HepG2 (cell line): Measurements from ENCODE around the gene NDUFB8. TPM values are rescaled to one million over a fixed set of nuclear protein-coding genes. Genes with fewer than 3 reads are reported as not detected.

Source experiments
- ATAC-seq: fragments of 200-7000 bp; cut with Tn5 transposase; 3 replicates; pipeline ENCODE4 v1.9.1; 2020; ENCODE audit warnings: mild to moderate bottlenecking, moderate library complexity
- BruUV-seq: library from RNA; stranded (reverse); fragments of 400-500 nt; replicated peaks from 2 replicates; lab custom pipeline; 2021; lab: Mats Ljungman, UMichigan
- CTCF ChIA-PET: fragments of 300-600 bp; formaldehyde crosslinking; extraction: SDS; loops from one replicate; lab custom pipeline; 2021; ENCODE audit warnings: low total read pairs, inconsistent platforms, low intra/inter-chr PET ratio; lab: Yijun Ruan, JAX
- POLR2A ChIA-PET: fragments of 350-600 bp; sonication (Branson Sonifier 250); formaldehyde crosslinking; loops from one replicate; lab custom pipeline; 2020; ENCODE audit warnings: antibody characterized with exemption, inconsistent platforms; lab: Yijun Ruan, JAX
- DNase-seq: peaks from one replicate; pipeline ENCODE4 v3.0.0-alpha.2; 2015; ENCODE audit warnings: low spot score
- FAIRE-seq: peaks from 3 replicates; lab custom pipeline; 2011; peaks lifted over from hg19 to GRCh38; lab: Jason Lieb, UNC
- H2AFZ ChIP-seq: one replicate; pipeline ENCODE4 v1.6.1; 2011; ENCODE audit warnings: low read length, inconsistent platforms
- H3K27ac ChIP-seq: fragments of 300-600 bp; 3 replicates; pipeline ENCODE4 v1.8.0; 2011; ENCODE audit warnings: mixed run types, mild to moderate bottlenecking, mixed read lengths, low read length, inconsistent platforms; ENCODE audit not compliant: insufficient read depth; ENCODE audit errors: extremely low read length
- H3K27me3 ChIP-seq, 2 experiments: fragments of 200-600 bp in 1 of 2; 2 replicates in 1 of 2; 3 replicates in 1 of 2; pipeline versions ENCODE4 v1.6.0 to v1.8.0; 2011; ENCODE audit warnings: low read length in 2 of 2, mild to moderate bottlenecking in 2 of 2, moderate library complexity in 2 of 2, inconsistent platforms in 1 of 2; ENCODE audit not compliant: insufficient read depth in 2 of 2, control insufficient read depth in 1 of 2
- H3K36me3 ChIP-seq, 2 experiments: fragments of 200-600 bp in 1 of 2; replicated peaks in 1 of 2; 2 replicates in 1 of 2; 3 replicates in 1 of 2; pipeline versions ENCODE4 v1.5.1 to v1.8.0; 2011; ENCODE audit warnings: low read length in 2 of 2, inconsistent platforms in 1 of 2; ENCODE audit not compliant: insufficient read depth in 2 of 2, control insufficient read depth in 1 of 2
- H3K4me1 ChIP-seq: 2 replicates; pipeline ENCODE4 v1.5.1; 2012; ENCODE audit warnings: low read length, inconsistent platforms; ENCODE audit not compliant: insufficient read depth
- H3K4me2 ChIP-seq: 2 replicates; pipeline ENCODE4 v1.6.0; 2011; ENCODE audit warnings: low read depth, low read length, inconsistent platforms
- H3K4me3 ChIP-seq, 3 experiments: fragments of 200-600 bp in 1 of 3; sonication (generic), shearing (Covaris generic) in 1 of 3; replicated peaks in 1 of 3; 2 replicates each; pipeline ENCODE4 v1.5.1; 2011 to 2016; ENCODE audit warnings: low read length in 3 of 3, inconsistent platforms in 2 of 3, low read depth in 2 of 3, mild to moderate bottlenecking in 2 of 3, control low read depth in 1 of 3, mixed read lengths in 1 of 3; ENCODE audit not compliant: insufficient read depth in 1 of 3
- H3K79me2 ChIP-seq: one replicate; pipeline ENCODE4 v1.6.1; 2011; ENCODE audit warnings: low read length, inconsistent platforms; ENCODE audit not compliant: insufficient read depth
- H3K9ac ChIP-seq: 2 replicates; pipeline ENCODE4 v1.6.0; 2011; ENCODE audit warnings: mild to moderate bottlenecking, low read depth, low read length, inconsistent platforms; ENCODE audit not compliant: insufficient read depth
- H3K9me3 ChIP-seq: 2 replicates; pipeline ENCODE4 v1.5.1; 2012; ENCODE audit warnings: mild to moderate bottlenecking, low read length
- H4K20me1 ChIP-seq: 2 replicates; pipeline ENCODE4 v1.6.0; 2011; ENCODE audit warnings: inconsistent platforms, mild to moderate bottlenecking, low read length, moderate library complexity; ENCODE audit not compliant: insufficient read depth
- CBX5 ChIP-seq: sonication (generic); formaldehyde crosslinking; IDR thresholded peaks from 2 replicates; pipeline ENCODE4 v1.4.0; 2020; ENCODE audit warnings: missing genetic modification reagents, borderline replicate concordance
- GABPB1 ChIP-seq: IDR thresholded peaks from 2 replicates; pipeline ENCODE4 v1.6.1; 2016; ENCODE audit warnings: mild to moderate bottlenecking, missing genetic modification reagents, moderate library complexity, missing compliant biosample characterization
- HDAC2 ChIP-seq: sonication (generic); formaldehyde crosslinking; IDR thresholded peaks from 2 replicates; pipeline ENCODE4 v1.4.0; 2020; ENCODE audit warnings: missing genetic modification reagents
- MIXL1 ChIP-seq: IDR thresholded peaks from 2 replicates; pipeline ENCODE4 v1.6.1; 2016
- MTA1 ChIP-seq: sonication (generic); formaldehyde crosslinking; IDR thresholded peaks from 2 replicates; pipeline ENCODE4 v1.4.0; 2020; ENCODE audit warnings: missing genetic modification reagents, mild to moderate bottlenecking, borderline replicate concordance
- NCOA2 ChIP-seq: sonication (generic); formaldehyde crosslinking; IDR thresholded peaks from 2 replicates; pipeline ENCODE4 v1.8.0; 2022; ENCODE audit warnings: inconsistent platforms
- PHF21A ChIP-seq: sonication (generic); formaldehyde crosslinking; IDR thresholded peaks from 2 replicates; pipeline ENCODE4 v1.5.0; 2020; ENCODE audit warnings: mild to moderate bottlenecking, missing genetic modification reagents
- TCF7 ChIP-seq: sonication (generic); IDR thresholded peaks from 2 replicates; pipeline ENCODE4 v1.6.1; 2016; ENCODE audit warnings: antibody characterized with exemption, low read depth
- ZNF558 ChIP-seq: sonication (generic); formaldehyde crosslinking; IDR thresholded peaks from 2 replicates; pipeline ENCODE4 v1.9.0; 2022; ENCODE audit warnings: mild to moderate bottlenecking, missing genetic modification reagents, borderline replicate concordance
- ZNF605 ChIP-seq: sonication (generic); formaldehyde crosslinking; IDR thresholded peaks from 2 replicates; pipeline ENCODE4 v1.8.0; 2022; ENCODE audit warnings: mild to moderate bottlenecking, missing genetic modification reagents
- WGBS: methylation state at CpG from one replicate; pipeline ENCODE4 v1.1.6; 2017; ENCODE audit warnings: low lambda C conversion rate; 5-methylcytosine and 5-hydroxymethylcytosine counted together
- in situ Hi-C: cut with HindIII; loops from 2 replicates; pipeline ENCODE4 v1.10.0; 2017; ENCODE audit warnings: low pct_unique_long_range_greater_than_20kb; ENCODE audit not compliant: extremely low pct_ligation_motif_present
- intact Hi-C: fragments of 100-400 bp; cut with micrococcal nuclease; formaldehyde crosslinking; loops from one replicate; pipeline ENCODE4 v1.10.0; 2022; ENCODE audit not compliant: unreplicated experiment
- polyA plus RNA-seq, 8 experiments: library from polyadenylated mRNA; depleted of rRNA in 3 of 8; stranded (reverse) in 7 of 8; unstranded in 1 of 8; fragments of >200 nt; fragmentation: Illumina TruSeq in 4 of 8; extraction: Trizol in 4 of 8; gene quantifications; 2 replicates each; pipeline versions ENCODE4 v1.2.1 to v1.2.3, GENCODE V29; 2011 to 2016; ENCODE audit warnings: low read depth in 4 of 8, missing spikeins in 1 of 8, mixed read lengths in 1 of 8; ENCODE audit not compliant: insufficient read depth in 1 of 8
- total RNA-seq, 5 experiments: library from RNA; depleted of rRNA; stranded (reverse); fragments of >200 nt; fragmentation: Illumina TruSeq; extraction: Trizol; gene quantifications; 2 replicates each; pipeline ENCODE4 v1.2.3, GENCODE V29; 2016; ENCODE audit warnings: low read depth in 1 of 5
- TF ChIP-seq, protein P1 (sequence below): sonication (generic); formaldehyde crosslinking; IDR thresholded peaks from 2 replicates; pipeline ENCODE4 v1.4.0; 2020; ENCODE audit warnings: missing genetic modification reagents
- TF ChIP-seq, protein P2 (sequence below): IDR thresholded peaks from 2 replicates; pipeline ENCODE4 v1.6.1; 2016; ENCODE audit warnings: missing genetic modification reagents, missing compliant biosample characterization
- TF ChIP-seq, protein P3 (sequence below): sonication (generic); formaldehyde crosslinking; IDR thresholded peaks from 2 replicates; pipeline ENCODE4 v1.4.0; 2020; ENCODE audit warnings: mild to moderate bottlenecking, missing genetic modification reagents
- TF ChIP-seq, protein P4 (sequence below): sonication (generic); formaldehyde crosslinking; IDR thresholded peaks from 2 replicates; pipeline ENCODE4 v1.5.1; 2020; ENCODE audit warnings: mild to moderate bottlenecking, missing genetic modification reagents, moderate library complexity

The NDUFB8 gene
- total and polyA plus RNA-seq, 2 of the 13 experiments (the other 11 are each of a cell fraction or from before 2014, with no cell fraction given) = 210 to 216 TPM

DNA sequence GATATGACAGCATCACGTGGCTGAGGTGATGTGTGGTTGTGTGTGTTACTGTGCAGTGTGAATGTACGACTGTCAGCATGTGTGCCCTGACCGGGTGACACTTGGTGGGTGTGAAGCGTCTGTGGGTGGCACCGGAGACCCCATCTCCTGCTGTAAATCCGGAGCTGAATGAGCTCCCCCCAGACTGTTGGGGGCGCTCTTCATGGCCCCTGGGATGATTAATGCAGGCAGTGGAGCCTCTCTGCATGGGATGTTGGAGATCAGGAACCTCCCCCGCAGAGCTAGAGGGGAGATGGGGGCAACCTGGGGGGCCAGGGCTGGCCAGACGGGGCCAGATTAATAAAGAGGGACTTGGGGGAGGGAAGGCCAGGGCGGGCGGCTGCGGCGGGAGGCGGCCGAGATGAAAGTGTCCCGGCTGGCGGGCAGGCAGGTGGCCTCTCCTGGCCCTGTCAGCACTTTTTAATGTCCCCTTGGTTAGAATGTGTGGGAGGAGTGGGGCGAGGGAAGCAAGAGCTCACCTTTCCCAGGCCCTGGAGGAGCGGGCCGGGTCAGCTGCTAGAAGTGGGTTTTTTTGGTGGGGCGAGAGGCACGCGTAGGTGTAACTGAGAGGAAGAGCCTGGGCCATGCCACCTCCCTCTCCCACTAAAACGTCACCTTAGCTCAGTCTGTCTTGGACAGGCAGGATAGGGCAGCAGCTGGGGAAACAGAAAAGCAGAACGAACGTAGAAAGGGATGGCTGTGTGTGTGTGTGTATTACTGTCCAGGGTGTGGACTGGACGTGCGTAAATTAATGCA is 40.2 kb upstream of the NDUFB8 start:
- H4K20me1 ChIP-seq = no peaks in the 10 kb centered on the region
- H3K4me2 ChIP-seq = peak overlapping the region; percentile 86
- peaks cover 26% of the 10 kb centered on the region for H3K4me1 ChIP-seq
- peak; percentile 74 for ATAC-seq
- H3K9me3 ChIP-seq = no peaks in the 10 kb centered on the region
- in situ Hi-C loops (no loop called here), intact Hi-C loops (no loop called here)
- no peak overlapping the region for H3K27ac ChIP-seq
- H3K4me3 ChIP-seq = peak overlapping the region; percentile 58 to 72 (median 69)
- no peaks in the 10 kb centered on the region for H3K79me2 ChIP-seq
- peaks cover 2 to 36% of the 10 kb centered on the region in 2 experiments; a peak in 4 of 5 replicates for H3K27me3 ChIP-seq
- peak overlapping the region; percentile 31; the same call in 1 of the 2 replicates for H3K9ac ChIP-seq
- BruUV-seq = no TSS peak
- no peak for FAIRE-seq
- no peaks in the 10 kb centered on the region for H3K36me3 ChIP-seq
- ChIA-PET POLR2A (interaction anchor here (0.7 to 1.9 kb wide), 5 partner anchors 15 to 308 kb away, joined by 3 to 22 read pairs (median 6); partner anchors contain the start of gene HIF1AN), CTCF (interaction anchor here (1.1 kb wide), 1 partner anchor 307 kb away, joined by 3 read pairs; no protein-coding TSS in a partner anchor)
- DNase-seq = peak; percentile 43
- no peak overlapping the region for H2AFZ ChIP-seq
- 11% methylated on average over 23 of the region's 28 CpGs for WGBS
- TF ChIP-seq PHF21A (CRISPR knock-in tag) (0 out of 2 replicates have a peak, but pooled peaks have one; percentile 21), MIXL1 (CRISPR knock-in tag) (peak; percentile 55; the same call in 1 of the 2 replicates), CBX5 (no peak; the same call in 1 of the 2 replicates), ZNF558 (CRISPR knock-in tag) (peak; percentile 57; the same call in 1 of the 2 replicates), GABPB1 (peak; percentile 74), MTA1 (no peak), HDAC2 (CRISPR knock-in tag) (peak; percentile 50; the same call in 1 of the 2 replicates), ZNF605 (CRISPR knock-in tag) (0 out of 2 replicates have a peak, but pooled peaks have one; percentile 40), NCOA2 (CRISPR knock-in tag) (peak; percentile 17; the same call in 1 of the 2 replicates), TCF7 (peak; percentile 6; the same call in 1 of the 2 replicates)
- TF ChIP-seq, protein P1, sequence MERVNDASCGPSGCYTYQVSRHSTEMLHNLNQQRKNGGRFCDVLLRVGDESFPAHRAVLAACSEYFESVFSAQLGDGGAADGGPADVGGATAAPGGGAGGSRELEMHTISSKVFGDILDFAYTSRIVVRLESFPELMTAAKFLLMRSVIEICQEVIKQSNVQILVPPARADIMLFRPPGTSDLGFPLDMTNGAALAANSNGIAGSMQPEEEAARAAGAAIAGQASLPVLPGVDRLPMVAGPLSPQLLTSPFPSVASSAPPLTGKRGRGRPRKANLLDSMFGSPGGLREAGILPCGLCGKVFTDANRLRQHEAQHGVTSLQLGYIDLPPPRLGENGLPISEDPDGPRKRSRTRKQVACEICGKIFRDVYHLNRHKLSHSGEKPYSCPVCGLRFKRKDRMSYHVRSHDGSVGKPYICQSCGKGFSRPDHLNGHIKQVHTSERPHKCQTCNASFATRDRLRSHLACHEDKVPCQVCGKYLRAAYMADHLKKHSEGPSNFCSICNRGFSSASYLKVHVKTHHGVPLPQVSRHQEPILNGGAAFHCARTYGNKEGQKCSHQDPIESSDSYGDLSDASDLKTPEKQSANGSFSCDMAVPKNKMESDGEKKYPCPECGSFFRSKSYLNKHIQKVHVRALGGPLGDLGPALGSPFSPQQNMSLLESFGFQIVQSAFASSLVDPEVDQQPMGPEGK (CRISPR knock-in tag) = peak; percentile 56; the same call in 1 of the 2 replicates
- TF ChIP-seq, protein P2, sequence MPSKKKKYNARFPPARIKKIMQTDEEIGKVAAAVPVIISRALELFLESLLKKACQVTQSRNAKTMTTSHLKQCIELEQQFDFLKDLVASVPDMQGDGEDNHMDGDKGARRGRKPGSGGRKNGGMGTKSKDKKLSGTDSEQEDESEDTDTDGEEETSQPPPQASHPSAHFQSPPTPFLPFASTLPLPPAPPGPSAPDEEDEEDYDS = peak; percentile 45; the same call in 1 of the 2 replicates
- TF ChIP-seq, protein P3, sequence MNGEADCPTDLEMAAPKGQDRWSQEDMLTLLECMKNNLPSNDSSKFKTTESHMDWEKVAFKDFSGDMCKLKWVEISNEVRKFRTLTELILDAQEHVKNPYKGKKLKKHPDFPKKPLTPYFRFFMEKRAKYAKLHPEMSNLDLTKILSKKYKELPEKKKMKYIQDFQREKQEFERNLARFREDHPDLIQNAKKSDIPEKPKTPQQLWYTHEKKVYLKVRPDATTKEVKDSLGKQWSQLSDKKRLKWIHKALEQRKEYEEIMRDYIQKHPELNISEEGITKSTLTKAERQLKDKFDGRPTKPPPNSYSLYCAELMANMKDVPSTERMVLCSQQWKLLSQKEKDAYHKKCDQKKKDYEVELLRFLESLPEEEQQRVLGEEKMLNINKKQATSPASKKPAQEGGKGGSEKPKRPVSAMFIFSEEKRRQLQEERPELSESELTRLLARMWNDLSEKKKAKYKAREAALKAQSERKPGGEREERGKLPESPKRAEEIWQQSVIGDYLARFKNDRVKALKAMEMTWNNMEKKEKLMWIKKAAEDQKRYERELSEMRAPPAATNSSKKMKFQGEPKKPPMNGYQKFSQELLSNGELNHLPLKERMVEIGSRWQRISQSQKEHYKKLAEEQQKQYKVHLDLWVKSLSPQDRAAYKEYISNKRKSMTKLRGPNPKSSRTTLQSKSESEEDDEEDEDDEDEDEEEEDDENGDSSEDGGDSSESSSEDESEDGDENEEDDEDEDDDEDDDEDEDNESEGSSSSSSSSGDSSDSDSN (CRISPR knock-in tag) = 0 out of 2 replicates have a peak, but pooled peaks have one; percentile 6
- TF ChIP-seq, protein P4, sequence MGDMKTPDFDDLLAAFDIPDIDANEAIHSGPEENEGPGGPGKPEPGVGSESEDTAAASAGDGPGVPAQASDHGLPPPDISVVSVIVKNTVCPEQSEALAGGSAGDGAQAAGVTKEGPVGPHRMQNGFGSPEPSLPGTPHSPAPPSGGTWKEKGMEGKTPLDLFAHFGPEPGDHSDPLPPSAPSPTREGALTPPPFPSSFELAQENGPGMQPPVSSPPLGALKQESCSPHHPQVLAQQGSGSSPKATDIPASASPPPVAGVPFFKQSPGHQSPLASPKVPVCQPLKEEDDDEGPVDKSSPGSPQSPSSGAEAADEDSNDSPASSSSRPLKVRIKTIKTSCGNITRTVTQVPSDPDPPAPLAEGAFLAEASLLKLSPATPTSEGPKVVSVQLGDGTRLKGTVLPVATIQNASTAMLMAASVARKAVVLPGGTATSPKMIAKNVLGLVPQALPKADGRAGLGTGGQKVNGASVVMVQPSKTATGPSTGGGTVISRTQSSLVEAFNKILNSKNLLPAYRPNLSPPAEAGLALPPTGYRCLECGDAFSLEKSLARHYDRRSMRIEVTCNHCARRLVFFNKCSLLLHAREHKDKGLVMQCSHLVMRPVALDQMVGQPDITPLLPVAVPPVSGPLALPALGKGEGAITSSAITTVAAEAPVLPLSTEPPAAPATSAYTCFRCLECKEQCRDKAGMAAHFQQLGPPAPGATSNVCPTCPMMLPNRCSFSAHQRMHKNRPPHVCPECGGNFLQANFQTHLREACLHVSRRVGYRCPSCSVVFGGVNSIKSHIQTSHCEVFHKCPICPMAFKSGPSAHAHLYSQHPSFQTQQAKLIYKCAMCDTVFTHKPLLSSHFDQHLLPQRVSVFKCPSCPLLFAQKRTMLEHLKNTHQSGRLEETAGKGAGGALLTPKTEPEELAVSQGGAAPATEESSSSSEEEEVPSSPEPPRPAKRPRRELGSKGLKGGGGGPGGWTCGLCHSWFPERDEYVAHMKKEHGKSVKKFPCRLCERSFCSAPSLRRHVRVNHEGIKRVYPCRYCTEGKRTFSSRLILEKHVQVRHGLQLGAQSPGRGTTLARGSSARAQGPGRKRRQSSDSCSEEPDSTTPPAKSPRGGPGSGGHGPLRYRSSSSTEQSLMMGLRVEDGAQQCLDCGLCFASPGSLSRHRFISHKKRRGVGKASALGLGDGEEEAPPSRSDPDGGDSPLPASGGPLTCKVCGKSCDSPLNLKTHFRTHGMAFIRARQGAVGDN = peak; percentile 72
